Astrocyte (in vitro differentiated cells and primary cell): ENCODE results near the gene HOPX. TPM values are rescaled to one million over a fixed set of nuclear protein-coding genes. Genes with fewer than 3 reads are reported as not detected.
"Not testable (repeated sequence)": the region's sequence is repeated elsewhere in the genome, so short reads cannot be mapped to it uniquely, and the experiment has no call there.

Source experiments
- DNase-seq: peaks from one replicate; pipeline ENCODE4 v3.0.0-alpha.2; 2010; ENCODE audit warnings: low read depth
- FAIRE-seq: peaks from 2 replicates; lab custom pipeline; 2011; peaks lifted over from hg19 to GRCh38; lab: Jason Lieb, UNC
- H2AFZ ChIP-seq: 2 replicates; pipeline ENCODE4 v1.6.0; 2012; ENCODE audit warnings: low read depth, low read length, inconsistent platforms
- H3K27ac ChIP-seq: 2 replicates; pipeline ENCODE4 v1.5.1; 2011; ENCODE audit warnings: low read depth, low read length, inconsistent platforms
- H3K27me3 ChIP-seq: 2 replicates; pipeline ENCODE4 v1.6.0; 2011; ENCODE audit warnings: low read length, inconsistent platforms; ENCODE audit not compliant: insufficient read depth
- H3K36me3 ChIP-seq: 2 replicates; pipeline ENCODE4 v1.5.1; 2011; ENCODE audit warnings: low read length, inconsistent platforms; ENCODE audit not compliant: insufficient read depth
- H3K4me1 ChIP-seq: 2 replicates; pipeline ENCODE4 v1.5.1; 2011; ENCODE audit warnings: low read length, inconsistent platforms; ENCODE audit not compliant: insufficient read depth
- H3K4me2 ChIP-seq: 2 replicates; pipeline ENCODE4 v1.6.0; 2012; ENCODE audit warnings: low read length, inconsistent platforms
- H3K4me3 ChIP-seq: 2 replicates; pipeline ENCODE4 v1.5.1; 2011; ENCODE audit warnings: low read depth, mild to moderate bottlenecking, low read length, inconsistent platforms; ENCODE audit not compliant: insufficient read depth
- H3K79me2 ChIP-seq: 2 replicates; pipeline ENCODE4 v1.6.0; 2012; ENCODE audit warnings: mild to moderate bottlenecking, low read length, inconsistent platforms; ENCODE audit not compliant: insufficient read depth
- H3K9ac ChIP-seq: 2 replicates; pipeline ENCODE4 v1.6.0; 2012; ENCODE audit warnings: mild to moderate bottlenecking, low read length, inconsistent platforms
- H3K9me3 ChIP-seq: 2 replicates; pipeline ENCODE4 v1.5.1; 2012; ENCODE audit warnings: low read depth, mild to moderate bottlenecking, low read length, inconsistent platforms; ENCODE audit not compliant: insufficient read depth
- H4K20me1 ChIP-seq: 2 replicates; pipeline ENCODE4 v1.6.0; 2012; ENCODE audit warnings: low read length, inconsistent platforms; ENCODE audit not compliant: insufficient read depth
- H3K27ac Mint-ChIP-seq: one replicate; pipeline ENCODE4 v1.8.0; 2021; ENCODE audit warnings: mild to moderate bottlenecking, mixed read lengths; ENCODE audit not compliant: unreplicated experiment
- H3K27me3 Mint-ChIP-seq: one replicate; pipeline ENCODE4 v1.8.0; 2021; ENCODE audit warnings: low read depth, mixed read lengths; ENCODE audit not compliant: unreplicated experiment
- H3K36me3 Mint-ChIP-seq: one replicate; pipeline ENCODE4 v1.8.0; 2021; ENCODE audit warnings: low read depth, mixed read lengths; ENCODE audit not compliant: unreplicated experiment
- H3K4me1 Mint-ChIP-seq: one replicate; pipeline ENCODE4 v1.8.0; 2021; ENCODE audit warnings: low read depth, mixed read lengths; ENCODE audit not compliant: unreplicated experiment
- H3K4me3 Mint-ChIP-seq: one replicate; pipeline ENCODE4 v1.8.0; 2021; ENCODE audit warnings: mild to moderate bottlenecking, moderate library complexity, mixed read lengths; ENCODE audit not compliant: unreplicated experiment
- H3K9me3 Mint-ChIP-seq: one replicate; pipeline ENCODE4 v1.8.0; 2021; ENCODE audit warnings: mild to moderate bottlenecking, mixed read lengths; ENCODE audit not compliant: unreplicated experiment
- CTCF ChIP-seq: IDR thresholded peaks from 2 replicates; pipeline ENCODE4 v1.5.1; 2011; ENCODE audit warnings: low read depth, mild to moderate bottlenecking, inconsistent platforms, low read length, moderate library complexity; ENCODE audit not compliant: insufficient read depth
- EZH2 ChIP-seq: IDR thresholded peaks from 2 replicates; pipeline ENCODE4 v1.6.1; 2012; ENCODE audit warnings: mild to moderate bottlenecking, low read length, inconsistent platforms; ENCODE audit not compliant: insufficient read depth
- total RNA-seq: library from RNA; stranded (reverse); gene quantifications from 2 replicates; pipeline ENCODE4 v1.2.1, GENCODE V29; 2021

HOPX gene
- total RNA-seq, 1 donor from 2014 or later = 1.7 TPM

DNA sequence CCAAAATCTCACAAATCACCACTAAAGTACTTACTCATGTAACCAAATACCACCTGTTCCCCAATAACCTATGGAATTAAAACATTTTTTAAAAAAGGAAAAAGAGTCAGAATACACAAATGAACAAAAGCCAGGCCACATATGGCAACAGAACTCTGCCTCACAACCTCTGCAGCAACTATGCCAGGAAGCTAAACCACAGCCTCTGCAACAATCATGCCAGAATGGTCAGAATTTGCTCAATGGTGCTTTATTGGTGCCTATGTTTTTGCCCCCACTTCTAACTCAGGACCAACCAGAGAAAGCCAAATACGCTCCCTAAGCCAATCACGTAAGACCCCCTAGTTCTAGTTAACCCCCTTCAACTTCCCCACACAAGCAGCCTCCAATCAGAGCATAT is 69.6 kb downstream of the HOPX start:
- H4K20me1 ChIP-seq = no peaks in the 10 kb centered on the region
- no peaks in the 10 kb centered on the region for H3K36me3 Mint-ChIP-seq
- no peak overlapping the region for H3K4me3 Mint-ChIP-seq
- no peak overlapping the region for H3K27ac ChIP-seq
- peaks cover 10% of the 10 kb centered on the region for H3K27me3 Mint-ChIP-seq
- peak; percentile 57 for DNase-seq
- TF ChIP-seq CTCF (no peak), EZH2 (no peak)
- no peaks in the 10 kb centered on the region for H3K9me3 ChIP-seq
- no peak overlapping the region for H2AFZ ChIP-seq
- H3K4me1 Mint-ChIP-seq = peaks cover 19% of the 10 kb centered on the region
- peaks cover 9% of the 10 kb centered on the region for H3K4me1 ChIP-seq
- H3K9me3 Mint-ChIP-seq = peaks cover 4% of the 10 kb centered on the region
- FAIRE-seq = no peak
- no peak overlapping the region for H3K27ac Mint-ChIP-seq
- H3K4me3 ChIP-seq = no peak overlapping the region
- H3K27me3 ChIP-seq = peaks cover 2% of the 10 kb centered on the region
- H3K79me2 ChIP-seq = no peaks in the 10 kb centered on the region
- H3K36me3 ChIP-seq = no peaks in the 10 kb centered on the region
- no peak overlapping the region for H3K4me2 ChIP-seq
- H3K9ac ChIP-seq = no peak overlapping the region

DNA sequence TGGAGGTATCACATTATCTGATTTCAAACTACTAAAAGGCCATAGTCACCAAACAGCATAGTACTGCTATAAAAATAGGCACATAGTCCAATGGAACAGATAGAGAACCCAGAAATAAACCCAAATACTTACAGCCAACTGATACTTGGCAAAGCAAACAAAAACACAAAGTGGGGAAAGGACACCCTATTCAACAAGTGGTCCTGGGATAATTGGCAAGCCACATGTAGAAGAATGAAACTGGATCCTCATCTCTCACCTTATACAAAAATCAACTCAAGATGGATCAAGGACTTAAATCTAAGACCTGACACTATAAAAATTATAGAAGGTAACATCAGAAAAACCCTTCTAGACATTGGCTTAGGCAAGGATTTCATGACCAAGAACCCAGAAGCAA is 70.9 kb downstream of the HOPX start:
- not testable (repeated sequence) for H3K27me3 ChIP-seq, H3K36me3 ChIP-seq, H3K27ac Mint-ChIP-seq, H3K9ac ChIP-seq, H4K20me1 ChIP-seq, H3K79me2 ChIP-seq, DNase-seq, H3K36me3 Mint-ChIP-seq, H3K4me2 ChIP-seq, FAIRE-seq, H3K9me3 ChIP-seq, H3K4me3 Mint-ChIP-seq, H3K9me3 Mint-ChIP-seq, H2AFZ ChIP-seq, H3K27ac ChIP-seq, H3K4me1 ChIP-seq, H3K4me3 ChIP-seq
- H3K27me3 Mint-ChIP-seq = peaks cover 21% of the 10 kb centered on the region
- H3K4me1 Mint-ChIP-seq = peaks cover 19% of the 10 kb centered on the region

DNA sequence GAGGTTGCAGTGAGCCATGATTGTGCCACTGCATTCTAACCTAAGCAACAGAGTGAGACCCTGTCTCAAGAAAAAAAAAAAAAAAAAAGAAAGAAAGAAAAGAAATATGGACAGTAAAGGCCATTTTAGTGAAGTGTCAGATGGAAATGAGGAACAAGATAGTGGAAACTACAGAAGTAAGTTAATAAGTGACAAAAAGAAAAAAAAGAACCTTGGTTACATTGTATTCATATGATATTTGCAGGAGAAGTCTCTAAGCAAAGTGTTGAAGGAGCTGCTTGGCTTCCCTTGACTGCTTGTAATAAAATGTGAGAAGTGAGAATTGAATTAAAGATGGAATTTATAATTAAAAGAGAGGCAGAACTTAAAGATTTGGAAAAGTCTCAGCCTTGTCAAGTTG is 73.2 kb downstream of the HOPX start:
- Histone ChIP-seq H3K27me3 (peaks cover 8% of the 10 kb centered on the region), H3K27ac (no peak overlapping the region)
- peaks cover 9% of the 10 kb centered on the region for H3K4me1 Mint-ChIP-seq

More for the DNA sequence above, 73.2 kb downstream of the HOPX start:
- no peak overlapping the region for H3K4me3 ChIP-seq
- Mint-ChIP-seq H3K27me3 (peaks cover 24% of the 10 kb centered on the region), H3K36me3 (no peaks in the 10 kb centered on the region), H3K4me3 (no peak overlapping the region), H3K9me3 (peaks cover 1% of the 10 kb centered on the region), H3K27ac (no peak overlapping the region)
- no peak overlapping the region for H3K9ac ChIP-seq
- H3K4me1 ChIP-seq = peaks cover 4% of the 10 kb centered on the region
- no peak for DNase-seq
- TF ChIP-seq CTCF (no peak), EZH2 (no peak)
- FAIRE-seq = no peak
- no peaks in the 10 kb centered on the region for H3K36me3 ChIP-seq
- H3K9me3 ChIP-seq = no peaks in the 10 kb centered on the region
- H2AFZ ChIP-seq = no peak overlapping the region
- no peaks in the 10 kb centered on the region for H4K20me1 ChIP-seq
- H3K4me2 ChIP-seq = no peak overlapping the region
- no peaks in the 10 kb centered on the region for H3K79me2 ChIP-seq
